ENCODE data around the gene NIBAN1. TPM values are rescaled to one million over a fixed set of nuclear protein-coding genes. Genes with fewer than 3 reads are reported as not detected.

The NIBAN1 gene
- total RNA-seq, 1 experiment from 2014 or later: 8.1 TPM

DNA sequence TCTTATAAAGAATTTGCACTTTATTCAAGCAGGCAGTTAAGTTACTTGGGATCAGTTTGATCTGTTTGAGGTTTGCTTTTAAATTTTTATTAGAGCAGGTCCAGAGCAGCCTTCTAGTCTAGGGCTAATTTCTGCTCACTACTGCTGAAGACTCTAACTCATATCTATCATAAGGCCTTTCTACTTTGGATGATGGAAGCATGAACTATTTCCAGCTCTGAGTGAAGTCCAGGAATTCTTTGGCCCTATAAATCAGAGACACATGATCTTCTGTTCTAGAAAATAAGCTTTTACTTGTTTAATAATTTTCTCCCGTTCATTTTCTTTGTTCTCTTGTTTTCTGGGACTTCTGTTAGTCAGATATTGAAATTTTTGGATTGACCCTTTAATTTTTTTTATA is 14.7 kb downstream of the NIBAN1 start:
- 0 out of 2 replicates have a peak, but pooled peaks cover under 1% of the 10 kb centered on the region for H3K4me1 Mint-ChIP-seq
- TF ChIP-seq, protein P1, sequence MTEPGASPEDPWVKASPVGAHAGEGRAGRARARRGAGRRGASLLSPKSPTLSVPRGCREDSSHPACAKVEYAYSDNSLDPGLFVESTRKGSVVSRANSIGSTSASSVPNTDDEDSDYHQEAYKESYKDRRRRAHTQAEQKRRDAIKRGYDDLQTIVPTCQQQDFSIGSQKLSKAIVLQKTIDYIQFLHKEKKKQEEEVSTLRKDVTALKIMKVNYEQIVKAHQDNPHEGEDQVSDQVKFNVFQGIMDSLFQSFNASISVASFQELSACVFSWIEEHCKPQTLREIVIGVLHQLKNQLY (CRISPR knock-in tag; IDR thresholded peaks at IDR 0.05): no peak
- no peak for TF ChIP-seq TEAD1 (CRISPR knock-in tag; IDR thresholded peaks at IDR 0.05)
- TF ChIP-seq, protein P2, sequence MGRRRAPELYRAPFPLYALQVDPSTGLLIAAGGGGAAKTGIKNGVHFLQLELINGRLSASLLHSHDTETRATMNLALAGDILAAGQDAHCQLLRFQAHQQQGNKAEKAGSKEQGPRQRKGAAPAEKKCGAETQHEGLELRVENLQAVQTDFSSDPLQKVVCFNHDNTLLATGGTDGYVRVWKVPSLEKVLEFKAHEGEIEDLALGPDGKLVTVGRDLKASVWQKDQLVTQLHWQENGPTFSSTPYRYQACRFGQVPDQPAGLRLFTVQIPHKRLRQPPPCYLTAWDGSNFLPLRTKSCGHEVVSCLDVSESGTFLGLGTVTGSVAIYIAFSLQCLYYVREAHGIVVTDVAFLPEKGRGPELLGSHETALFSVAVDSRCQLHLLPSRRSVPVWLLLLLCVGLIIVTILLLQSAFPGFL (CRISPR knock-in tag; IDR thresholded peaks at IDR 0.05; ENCODE audit: borderline replicate concordance): no peak
- no peak for TF ChIP-seq EMX1 (CRISPR knock-in tag; IDR thresholded peaks at IDR 0.05)
- no peak for TF ChIP-seq GTF2I (CRISPR knock-in tag; conservative IDR thresholded peaks at IDR 0.05)
- TF ChIP-seq ZNF671 (CRISPR knock-in tag; IDR thresholded peaks at IDR 0.05): no peak
- no peak for TF ChIP-seq SMAD3 (CRISPR knock-in tag; IDR thresholded peaks at IDR 0.05; ENCODE audit: borderline replicate concordance)
- TF ChIP-seq ZNF121 (CRISPR knock-in tag; IDR thresholded peaks at IDR 0.05): no peak
- TF ChIP-seq, protein P3, sequence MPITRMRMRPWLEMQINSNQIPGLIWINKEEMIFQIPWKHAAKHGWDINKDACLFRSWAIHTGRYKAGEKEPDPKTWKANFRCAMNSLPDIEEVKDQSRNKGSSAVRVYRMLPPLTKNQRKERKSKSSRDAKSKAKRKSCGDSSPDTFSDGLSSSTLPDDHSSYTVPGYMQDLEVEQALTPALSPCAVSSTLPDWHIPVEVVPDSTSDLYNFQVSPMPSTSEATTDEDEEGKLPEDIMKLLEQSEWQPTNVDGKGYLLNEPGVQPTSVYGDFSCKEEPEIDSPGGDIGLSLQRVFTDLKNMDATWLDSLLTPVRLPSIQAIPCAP (CRISPR knock-in tag; IDR thresholded peaks at IDR 0.05): no peak
- no peak for TF ChIP-seq NR3C1 (CRISPR knock-in tag; conservative IDR thresholded peaks at IDR 0.05; ENCODE audit: low read depth)
- TF ChIP-seq NR1H2 (CRISPR knock-in tag; IDR thresholded peaks at IDR 0.05): no peak
- H3K27me3 Mint-ChIP-seq (ENCODE audit: low read depth): no peaks in the 10 kb centered on the region
- H3K4me3 Mint-ChIP-seq: no peak overlapping the region
- DNase-seq (ENCODE audit: low spot score) (no peak), ATAC-seq (no peak)
- H3K36me3 Mint-ChIP-seq: no peaks in the 10 kb centered on the region
- no peaks in the 10 kb centered on the region for H3K9me3 Mint-ChIP-seq
- ChIA-PET POLR2A (no interaction called here), CTCF (no interaction called here)
- H3K27ac Mint-ChIP-seq: no peak overlapping the region

DNA sequence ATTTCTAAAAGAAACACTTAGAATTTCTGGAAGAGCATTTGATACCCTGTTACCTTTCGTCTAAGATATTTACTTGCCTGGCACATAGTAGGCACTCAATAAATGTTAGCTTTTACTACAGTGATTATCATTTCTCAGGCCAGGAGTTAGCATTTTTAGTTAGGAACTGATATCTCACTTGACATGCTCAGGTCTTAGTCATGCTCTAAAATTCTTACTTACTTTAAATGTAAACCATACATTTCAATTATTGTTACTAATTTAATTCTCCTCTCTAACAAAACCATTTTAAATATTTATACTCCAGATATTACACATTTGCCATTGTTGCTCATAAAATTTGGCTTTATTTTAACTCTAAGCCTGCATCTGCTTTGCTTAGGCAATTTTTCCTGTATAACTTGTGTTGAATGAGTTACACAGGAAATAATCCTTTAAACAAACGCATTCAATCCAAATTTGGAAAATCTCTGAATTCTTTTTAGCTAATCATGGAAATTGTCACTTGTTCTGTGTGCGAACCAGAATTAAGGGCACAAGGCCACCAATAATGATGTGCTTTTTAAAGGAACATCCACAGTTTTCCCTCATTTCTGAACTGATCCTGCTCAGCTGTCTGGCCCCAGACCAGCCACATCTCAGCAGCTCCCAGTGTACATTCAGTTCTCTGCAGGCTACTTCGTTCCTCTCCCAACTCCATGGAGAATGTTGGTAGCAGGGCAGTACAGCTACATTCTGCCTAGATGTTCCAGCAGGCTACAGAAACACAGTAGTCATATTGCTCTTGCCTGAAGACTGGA is 15.6 kb downstream of the NIBAN1 start:
- ChIA-PET POLR2A (interaction anchor here (0.7 kb wide), 1 partner anchor 199 kb away, joined by 3 read pairs; no protein-coding TSS in a partner anchor), CTCF (no interaction called here)
- H3K9me3 Mint-ChIP-seq: no peaks in the 10 kb centered on the region
- H3K4me1 Mint-ChIP-seq: 0 out of 2 replicates have a peak, but pooled peaks cover 3% of the 10 kb centered on the region
- no peak overlapping the region for H3K27ac Mint-ChIP-seq
- ATAC-seq (no peak), DNase-seq (ENCODE audit: low spot score) (no peak)
- H3K36me3 Mint-ChIP-seq: no peaks in the 10 kb centered on the region
- no peak overlapping the region for H3K4me3 Mint-ChIP-seq
- H3K27me3 Mint-ChIP-seq (ENCODE audit: low read depth): no peaks in the 10 kb centered on the region
- no peak for TF ChIP-seq EMX1 (CRISPR knock-in tag; IDR thresholded peaks at IDR 0.05)
- no peak for TF ChIP-seq JUN (CRISPR knock-in tag; IDR thresholded peaks at IDR 0.05)
- TF ChIP-seq MXD4 (CRISPR knock-in tag; IDR thresholded peaks at IDR 0.05; ENCODE audit: borderline replicate concordance): no peak
- TF ChIP-seq, protein P4, sequence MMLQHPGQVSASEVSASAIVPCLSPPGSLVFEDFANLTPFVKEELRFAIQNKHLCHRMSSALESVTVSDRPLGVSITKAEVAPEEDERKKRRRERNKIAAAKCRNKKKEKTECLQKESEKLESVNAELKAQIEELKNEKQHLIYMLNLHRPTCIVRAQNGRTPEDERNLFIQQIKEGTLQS (CRISPR knock-in tag; conservative IDR thresholded peaks at IDR 0.05): no peak
- TF ChIP-seq TEAD4 (CRISPR knock-in tag; IDR thresholded peaks at IDR 0.05): no peak
- TF ChIP-seq ZNF671 (CRISPR knock-in tag; IDR thresholded peaks at IDR 0.05): no peak
- no peak for TF ChIP-seq FOXP1 (CRISPR knock-in tag; IDR thresholded peaks at IDR 0.05; ENCODE audit: borderline replicate concordance)
- no peak for TF ChIP-seq ZBTB21 (CRISPR knock-in tag; IDR thresholded peaks at IDR 0.05; ENCODE audit: borderline replicate concordance)
- no peak for TF ChIP-seq ZNF396 (CRISPR knock-in tag; IDR thresholded peaks at IDR 0.05; ENCODE audit: borderline replicate concordance)
- TF ChIP-seq, protein P5, sequence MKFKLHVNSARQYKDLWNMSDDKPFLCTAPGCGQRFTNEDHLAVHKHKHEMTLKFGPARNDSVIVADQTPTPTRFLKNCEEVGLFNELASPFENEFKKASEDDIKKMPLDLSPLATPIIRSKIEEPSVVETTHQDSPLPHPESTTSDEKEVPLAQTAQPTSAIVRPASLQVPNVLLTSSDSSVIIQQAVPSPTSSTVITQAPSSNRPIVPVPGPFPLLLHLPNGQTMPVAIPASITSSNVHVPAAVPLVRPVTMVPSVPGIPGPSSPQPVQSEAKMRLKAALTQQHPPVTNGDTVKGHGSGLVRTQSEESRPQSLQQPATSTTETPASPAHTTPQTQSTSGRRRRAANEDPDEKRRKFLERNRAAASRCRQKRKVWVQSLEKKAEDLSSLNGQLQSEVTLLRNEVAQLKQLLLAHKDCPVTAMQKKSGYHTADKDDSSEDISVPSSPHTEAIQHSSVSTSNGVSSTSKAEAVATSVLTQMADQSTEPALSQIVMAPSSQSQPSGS (CRISPR knock-in tag; IDR thresholded peaks at IDR 0.05; ENCODE audit: borderline replicate concordance, low read depth): no peak
- no peak for TF ChIP-seq ZNF219 (CRISPR knock-in tag; IDR thresholded peaks at IDR 0.05; ENCODE audit: borderline replicate concordance)
- TF ChIP-seq FOXJ3 (CRISPR knock-in tag; IDR thresholded peaks at IDR 0.05; ENCODE audit: borderline replicate concordance): no peak
- TF ChIP-seq, protein P6, sequence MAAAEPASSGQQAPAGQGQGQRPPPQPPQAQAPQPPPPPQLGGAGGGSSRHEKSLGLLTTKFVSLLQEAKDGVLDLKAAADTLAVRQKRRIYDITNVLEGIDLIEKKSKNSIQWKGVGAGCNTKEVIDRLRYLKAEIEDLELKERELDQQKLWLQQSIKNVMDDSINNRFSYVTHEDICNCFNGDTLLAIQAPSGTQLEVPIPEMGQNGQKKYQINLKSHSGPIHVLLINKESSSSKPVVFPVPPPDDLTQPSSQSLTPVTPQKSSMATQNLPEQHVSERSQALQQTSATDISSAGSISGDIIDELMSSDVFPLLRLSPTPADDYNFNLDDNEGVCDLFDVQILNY (CRISPR knock-in tag; IDR thresholded peaks at IDR 0.05): no peak
- no peak for TF ChIP-seq ZNF317 (CRISPR knock-in tag; IDR thresholded peaks at IDR 0.05; ENCODE audit: borderline replicate concordance, low read depth)
- TF ChIP-seq, protein P7, sequence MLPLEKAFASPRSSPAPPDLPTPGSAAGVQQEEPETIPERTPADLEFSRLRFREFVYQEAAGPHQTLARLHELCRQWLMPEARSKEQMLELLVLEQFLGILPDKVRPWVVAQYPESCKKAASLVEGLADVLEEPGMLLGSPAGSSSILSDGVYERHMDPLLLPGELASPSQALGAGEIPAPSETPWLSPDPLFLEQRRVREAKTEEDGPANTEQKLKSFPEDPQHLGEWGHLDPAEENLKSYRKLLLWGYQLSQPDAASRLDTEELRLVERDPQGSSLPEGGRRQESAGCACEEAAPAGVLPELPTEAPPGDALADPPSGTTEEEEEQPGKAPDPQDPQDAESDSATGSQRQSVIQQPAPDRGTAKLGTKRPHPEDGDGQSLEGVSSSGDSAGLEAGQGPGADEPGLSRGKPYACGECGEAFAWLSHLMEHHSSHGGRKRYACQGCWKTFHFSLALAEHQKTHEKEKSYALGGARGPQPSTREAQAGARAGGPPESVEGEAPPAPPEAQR (CRISPR knock-in tag; IDR thresholded peaks at IDR 0.05): no peak
- TF ChIP-seq, protein P8, sequence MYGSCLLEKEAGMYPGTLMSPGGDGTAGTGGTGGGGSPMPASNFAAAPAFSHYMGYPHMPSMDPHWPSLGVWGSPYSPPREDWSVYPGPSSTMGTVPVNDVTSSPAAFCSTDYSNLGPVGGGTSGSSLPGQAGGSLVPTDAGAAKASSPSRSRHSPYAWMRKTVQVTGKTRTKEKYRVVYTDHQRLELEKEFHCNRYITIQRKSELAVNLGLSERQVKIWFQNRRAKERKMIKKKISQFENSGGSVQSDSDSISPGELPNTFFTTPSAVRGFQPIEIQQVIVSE (CRISPR knock-in tag; IDR thresholded peaks at IDR 0.05; ENCODE audit: borderline replicate concordance): no peak
- no peak for TF ChIP-seq CREM (CRISPR knock-in tag; IDR thresholded peaks at IDR 0.05)
